Fibroblast of mammary gland (primary cell): ENCODE measurements around the gene FOXO1.
A peak's percentile ranks its signal among the peaks of the same experiment; 100 is the strongest.

ENCODE experiments used
- DNase-seq: peaks from one replicate; pipeline ENCODE4 v3.0.0-alpha.2; 2010; ENCODE audit warnings: low read depth
- H3K4me3 ChIP-seq: 2 replicates; pipeline ENCODE4 v1.5.1; 2011; ENCODE audit warnings: low read depth, mild to moderate bottlenecking, low read length, moderate library complexity; ENCODE audit not compliant: control insufficient read depth
- CTCF ChIP-seq: conservative IDR thresholded peaks from 2 replicates; pipeline ENCODE4 v1.5.1; 2011; ENCODE audit warnings: low read depth, low read length, inconsistent platforms; ENCODE audit not compliant: control insufficient read depth, insufficient read depth

FOXO1 gene

GRCh38 chr13:40553356-40553755 is 113.1 kb downstream of the FOXO1 start:
- no peak for TF ChIP-seq CTCF
- H3K4me3 ChIP-seq = no peak overlapping the region
- DNase-seq = no peak

GRCh38 chr13:40552895-40553294 is 113.5 kb downstream of the FOXO1 start:
- TF ChIP-seq CTCF = no peak
- no peak overlapping the region for H3K4me3 ChIP-seq
- no peak for DNase-seq

- peak; percentile 79 for DNase-seq
- H3K4me3 ChIP-seq = no peak overlapping the region
- no peak for TF ChIP-seq CTCF
Observed at GRCh38 chr13:40550130-40550529, 116.3 kb downstream of the FOXO1 start.

- H3K4me3 ChIP-seq = no peak overlapping the region
- no peak for TF ChIP-seq CTCF
- peak; percentile 77 for DNase-seq
Observed at GRCh38 chr13:40549500-40550094, 116.8 kb downstream of the FOXO1 start.

GRCh38 chr13:40547591-40548315 is 118.7 kb downstream of the FOXO1 start:
- TF ChIP-seq CTCF = no peak
- no peak overlapping the region for H3K4me3 ChIP-seq
- peak; percentile 60 for DNase-seq

- H3K4me3 ChIP-seq = no peak overlapping the region
- DNase-seq = no peak
- no peak for TF ChIP-seq CTCF
Observed at GRCh38 chr13:40546047-40546446, 120.4 kb downstream of the FOXO1 start.
